HAP-1 (cell line): ENCODE results near the gene HIVEP3.

Source experiments
- DNase-seq, 2 experiments: peaks; one replicate each; pipeline ENCODE4 v3.0.0-alpha.2; 2016 to 2020; ENCODE audit warnings: low spot score in 2 of 2
- H3K27me3 ChIP-seq: fragments of 250-450 bp; sonication (Bioruptor Pico); 2 replicates; pipeline ENCODE4 v1.5.1; 2020; ENCODE audit warnings: low read depth, mild to moderate bottlenecking, moderate library complexity
- H3K36me3 ChIP-seq: fragments of 250-450 bp; sonication (Bioruptor Pico); replicated peaks from 2 replicates; pipeline ENCODE4 v1.5.1; 2020; ENCODE audit warnings: mild to moderate bottlenecking
- H3K4me1 ChIP-seq: fragments of 250-450 bp; sonication (Bioruptor Pico); 2 replicates; pipeline ENCODE4 v1.5.1; 2020; ENCODE audit warnings: mild to moderate bottlenecking
- H3K4me3 ChIP-seq: fragments of 250-450 bp; sonication (Bioruptor Pico); 2 replicates; pipeline ENCODE4 v1.5.1; 2020; ENCODE audit warnings: mild to moderate bottlenecking, moderate library complexity
- H3K9me3 ChIP-seq: fragments of 250-450 bp; sonication (Bioruptor Pico); 2 replicates; pipeline ENCODE4 v1.5.1; 2020; ENCODE audit warnings: mild to moderate bottlenecking, moderate library complexity
- in situ Hi-C: fragments of 300-500 bp; cut with MboI; formaldehyde crosslinking; loops from 3 replicates; pipeline ENCODE4 v1.14.3; 2020; ENCODE audit warnings: low sequenced_read_pairs, inconsistent platforms, mixed read lengths

The HIVEP3 gene

DNA sequence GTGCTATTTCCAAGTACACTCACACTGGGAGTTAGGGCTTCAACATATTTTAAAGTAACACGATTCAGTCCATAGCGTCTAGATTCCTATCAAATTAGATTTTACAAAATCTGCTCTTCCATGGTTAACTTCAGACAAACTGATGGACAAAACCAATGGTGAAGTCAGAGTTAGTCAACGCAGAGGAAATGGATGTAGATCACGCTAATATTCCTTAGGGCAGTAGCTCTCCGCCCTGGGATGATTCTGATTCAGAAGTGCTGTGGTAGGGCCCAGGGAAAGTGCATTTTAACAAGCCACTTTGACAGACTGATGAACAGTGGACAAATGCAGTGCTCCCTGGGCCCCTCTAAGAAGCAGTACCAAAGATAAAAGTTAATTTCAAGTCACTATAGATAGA is 83.2 kb downstream of the HIVEP3 start:
- in situ Hi-C loops, result no loop called here
- H3K27me3 ChIP-seq, result no peaks in the 10 kb centered on the region
- H3K4me3 ChIP-seq, result no peak overlapping the region
- H3K36me3 ChIP-seq, result no peaks in the 10 kb centered on the region
- DNase-seq, result no peak
- H3K4me1 ChIP-seq, result no peaks in the 10 kb centered on the region
- H3K9me3 ChIP-seq, result no peaks in the 10 kb centered on the region

DNA sequence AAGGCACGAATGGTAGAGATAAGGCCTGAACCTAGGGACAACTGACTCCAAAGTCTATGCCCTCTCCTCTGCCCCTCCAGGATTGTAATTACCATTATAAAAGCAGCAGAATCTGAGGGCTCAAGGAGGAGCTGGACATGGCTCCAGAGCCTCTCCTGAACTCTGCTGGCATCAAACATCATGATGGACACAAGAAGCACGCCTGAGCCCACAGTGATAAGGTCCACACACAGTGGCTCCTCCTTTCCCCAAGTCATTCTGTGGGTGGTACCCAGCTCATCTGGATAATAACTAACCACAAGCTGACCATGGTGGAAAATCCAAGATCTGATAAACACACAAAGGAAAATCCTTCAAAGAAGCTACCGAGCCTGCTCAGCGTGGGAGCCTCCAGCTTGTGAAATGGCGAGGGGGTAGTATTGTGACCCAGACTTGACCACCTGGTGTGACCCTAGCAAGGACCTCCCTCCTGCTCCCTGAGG is 85.2 kb downstream of the HIVEP3 start:
- no peaks in the 10 kb centered on the region for H3K9me3 ChIP-seq
- no peaks in the 10 kb centered on the region for H3K36me3 ChIP-seq
- no peak for DNase-seq
- H3K4me1 ChIP-seq, result no peaks in the 10 kb centered on the region
- no peak overlapping the region for H3K4me3 ChIP-seq
- H3K27me3 ChIP-seq, result no peaks in the 10 kb centered on the region
- in situ Hi-C loops, result no loop called here

- no peaks in the 10 kb centered on the region for H3K27me3 ChIP-seq
- no peaks in the 10 kb centered on the region for H3K4me1 ChIP-seq
- H3K9me3 ChIP-seq, result no peaks in the 10 kb centered on the region
- no peaks in the 10 kb centered on the region for H3K36me3 ChIP-seq
- no peak for DNase-seq
- no peak overlapping the region for H3K4me3 ChIP-seq
- in situ Hi-C loops, result no loop called here
Observed at GRCh38 chr1:41830726-41831125, 88.0 kb downstream of the HIVEP3 start.

GRCh38 chr1:41827991-41828570 is 90.6 kb downstream of the HIVEP3 start:
- Histone ChIP-seq H3K36me3 (no peaks in the 10 kb centered on the region), H3K4me3 (no peak overlapping the region), H3K4me1 (peaks cover 3% of the 10 kb centered on the region; the same call in 1 of the 2 replicates), H3K27me3 (no peaks in the 10 kb centered on the region), H3K9me3 (no peaks in the 10 kb centered on the region)
- DNase-seq, result no peak
- in situ Hi-C loops, result no loop called here

DNA sequence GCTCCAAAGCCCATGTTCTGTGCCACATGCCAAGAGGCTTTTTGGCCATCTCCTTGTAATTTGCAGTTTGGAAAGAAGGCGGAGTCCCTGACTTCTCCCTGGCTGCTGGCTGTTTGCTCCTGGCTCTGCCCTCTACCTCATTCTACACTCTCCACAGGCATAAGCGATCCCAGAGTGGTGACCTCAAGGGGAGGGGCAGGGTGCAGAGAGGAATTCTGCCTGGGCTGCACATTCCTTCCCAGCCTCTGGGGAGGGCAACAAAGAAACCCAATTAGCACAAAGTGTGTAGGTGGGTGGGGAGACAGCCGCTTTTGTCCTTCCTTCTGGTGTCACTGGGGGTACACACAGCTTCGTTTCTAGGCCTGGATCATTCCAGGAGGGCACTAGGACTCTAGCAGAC is 95.3 kb downstream of the HIVEP3 start:
- in situ Hi-C loops, result no loop called here
- no peaks in the 10 kb centered on the region; the same call in 1 of the 2 replicates for H3K9me3 ChIP-seq

DNA sequence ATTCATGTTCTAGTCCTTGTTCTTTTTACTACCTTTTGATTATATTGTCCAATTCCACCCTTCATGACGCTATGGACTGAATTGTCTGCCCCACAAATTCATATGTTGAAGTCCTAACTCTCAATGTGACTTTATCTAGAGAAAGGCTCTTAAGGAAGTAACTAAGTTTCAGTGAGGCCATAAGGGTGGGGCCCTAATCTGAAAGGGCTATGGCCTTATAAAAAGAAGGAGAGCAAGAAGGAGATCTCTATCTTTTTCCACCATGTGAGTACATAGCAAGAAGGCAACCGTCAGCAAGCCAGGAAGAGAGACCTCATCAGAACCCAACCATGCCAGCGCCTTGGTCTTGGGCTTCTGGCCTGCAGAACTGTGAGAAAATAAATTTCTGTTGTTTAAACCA is 95.9 kb downstream of the HIVEP3 start:
- DNase-seq, result no peak
- in situ Hi-C loops, result no loop called here
- H3K4me1 ChIP-seq, result peaks cover 3% of the 10 kb centered on the region; the same call in 1 of the 2 replicates
- no peaks in the 10 kb centered on the region; the same call in 1 of the 2 replicates for H3K9me3 ChIP-seq
- no peaks in the 10 kb centered on the region for H3K36me3 ChIP-seq
- no peaks in the 10 kb centered on the region for H3K27me3 ChIP-seq
- H3K4me3 ChIP-seq, result no peak overlapping the region

More for the DNA sequence above, 95.3 kb downstream of the HIVEP3 start:
- peaks cover 3% of the 10 kb centered on the region; the same call in 1 of the 2 replicates for H3K4me1 ChIP-seq
- peak; percentile 73 to 78 for DNase-seq
- H3K36me3 ChIP-seq, result no peaks in the 10 kb centered on the region
- no peaks in the 10 kb centered on the region for H3K27me3 ChIP-seq
- H3K4me3 ChIP-seq, result no peak overlapping the region

- Histone ChIP-seq H3K36me3 (no peaks in the 10 kb centered on the region), H3K4me1 (peaks cover 3% of the 10 kb centered on the region; the same call in 1 of the 2 replicates), H3K9me3 (no peaks in the 10 kb centered on the region; the same call in 1 of the 2 replicates), H3K4me3 (no peak overlapping the region), H3K27me3 (no peaks in the 10 kb centered on the region)
- no peak for DNase-seq
- in situ Hi-C loops, result no loop called here
Observed at GRCh38 chr1:41819843-41820242, 98.9 kb downstream of the HIVEP3 start.

DNA sequence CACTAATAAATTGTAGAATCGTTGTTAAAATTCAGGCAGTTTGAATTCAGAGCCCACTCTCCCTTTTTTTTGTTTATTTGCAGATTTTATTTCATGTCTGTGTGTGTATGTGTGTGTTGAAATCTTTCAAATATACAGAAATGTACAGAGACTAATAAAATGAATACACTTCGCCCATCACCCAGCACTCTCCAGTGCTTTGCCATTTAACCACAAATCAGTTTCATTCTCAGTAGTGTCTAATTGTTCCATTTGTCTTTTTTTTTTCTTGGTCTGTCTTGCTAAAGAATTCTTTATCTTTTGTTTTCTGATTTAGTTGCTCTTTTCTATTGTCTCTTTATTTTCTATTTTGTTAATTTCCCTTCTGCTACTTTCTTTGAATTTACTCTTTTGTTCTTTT is 99.7 kb downstream of the HIVEP3 start:
- in situ Hi-C loops, result no loop called here
- peaks cover 7% of the 10 kb centered on the region for H3K4me1 ChIP-seq
- H3K4me3 ChIP-seq, result no peak overlapping the region
- no peaks in the 10 kb centered on the region for H3K27me3 ChIP-seq
- H3K36me3 ChIP-seq, result no peaks in the 10 kb centered on the region
- no peaks in the 10 kb centered on the region; the same call in 1 of the 2 replicates for H3K9me3 ChIP-seq
- DNase-seq, result no peak

DNA sequence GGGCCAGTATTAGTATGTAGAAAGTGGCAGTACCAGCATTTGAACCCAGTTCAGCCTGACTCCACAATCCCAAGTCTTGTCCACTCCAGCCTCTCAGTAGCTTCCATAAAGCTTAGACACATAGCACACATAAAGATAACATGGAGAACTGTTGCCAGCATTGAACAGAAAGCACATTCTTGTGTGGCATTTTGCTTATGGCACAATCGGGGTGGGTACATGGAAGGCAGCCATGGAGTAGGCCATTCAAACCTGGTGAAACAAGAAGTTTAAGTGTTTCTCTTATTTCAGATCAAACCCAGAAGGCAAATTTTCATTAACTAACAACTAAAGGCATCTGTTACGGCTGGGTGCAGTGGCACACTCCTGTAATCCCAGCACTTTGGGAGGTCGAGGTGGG is 102.7 kb downstream of the HIVEP3 start:
- Histone ChIP-seq H3K4me1 (peaks cover 4% of the 10 kb centered on the region), H3K9me3 (no peaks in the 10 kb centered on the region; the same call in 1 of the 2 replicates), H3K36me3 (no peaks in the 10 kb centered on the region), H3K27me3 (no peaks in the 10 kb centered on the region), H3K4me3 (no peak overlapping the region)
- DNase-seq, result no peak
- in situ Hi-C loops, result no loop called here

GRCh38 chr1:41813755-41814745 is 104.7 kb downstream of the HIVEP3 start:
- Histone ChIP-seq H3K27me3 (no peaks in the 10 kb centered on the region), H3K9me3 (no peaks in the 10 kb centered on the region), H3K36me3 (no peaks in the 10 kb centered on the region), H3K4me3 (no peak overlapping the region), H3K4me1 (peaks cover 4% of the 10 kb centered on the region)
- no peak for DNase-seq
- in situ Hi-C loops, result no loop called here

DNA sequence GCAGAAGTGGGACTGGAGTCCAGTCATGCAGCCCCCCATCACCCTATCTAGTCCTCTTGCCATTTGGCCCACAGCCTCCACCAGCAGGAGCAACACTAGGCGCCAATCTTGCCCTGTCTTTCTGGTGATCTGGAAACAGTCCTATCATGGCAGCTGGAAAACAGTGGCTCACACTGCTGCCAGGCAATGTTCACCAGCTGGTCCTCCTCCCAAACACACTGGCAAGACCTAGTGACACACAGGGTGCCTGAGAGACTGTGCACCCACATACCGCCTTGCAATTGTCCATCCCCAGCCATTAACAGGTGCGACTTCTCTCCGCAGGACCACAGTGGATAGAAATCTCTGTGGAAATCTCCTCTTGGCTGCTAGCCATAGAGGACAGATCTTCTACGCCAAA is 105.5 kb downstream of the HIVEP3 start:
- H3K9me3 ChIP-seq, result no peaks in the 10 kb centered on the region
- in situ Hi-C loops, result no loop called here
- DNase-seq, result no peak
- H3K4me3 ChIP-seq, result no peak overlapping the region
- H3K27me3 ChIP-seq, result no peaks in the 10 kb centered on the region
- H3K4me1 ChIP-seq, result peaks cover 4% of the 10 kb centered on the region
- H3K36me3 ChIP-seq, result no peaks in the 10 kb centered on the region

- H3K36me3 ChIP-seq, result no peaks in the 10 kb centered on the region
- peaks cover 4% of the 10 kb centered on the region for H3K4me1 ChIP-seq
- no peak overlapping the region for H3K4me3 ChIP-seq
- H3K27me3 ChIP-seq, result no peaks in the 10 kb centered on the region
- DNase-seq, result no peak
- in situ Hi-C loops, result no loop called here
- H3K9me3 ChIP-seq, result no peaks in the 10 kb centered on the region
Observed at GRCh38 chr1:41812453-41812852, 106.3 kb downstream of the HIVEP3 start.

DNA sequence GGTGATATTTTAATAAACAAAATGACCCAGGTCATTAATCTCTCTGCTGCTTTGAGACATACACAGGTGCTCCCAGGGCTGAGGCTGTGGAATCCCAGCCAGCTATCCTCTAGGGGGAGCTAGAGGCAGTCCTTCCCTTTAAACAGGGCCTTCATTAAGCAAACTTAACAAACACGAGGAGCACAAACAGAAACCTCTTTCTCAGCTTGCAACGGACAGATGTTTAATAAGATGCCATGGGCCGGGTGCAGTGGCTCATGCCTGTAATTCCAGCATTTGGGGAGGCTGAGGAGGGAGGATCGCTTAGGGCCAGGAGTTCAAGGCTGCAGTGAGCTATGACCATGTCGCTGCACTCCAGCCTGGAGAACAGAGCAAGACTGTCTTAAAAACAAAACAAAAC is 106.7 kb downstream of the HIVEP3 start:
- DNase-seq, result peak; percentile 28 to 74
- in situ Hi-C loops, result no loop called here
- H3K4me3 ChIP-seq, result no peak overlapping the region

More for the DNA sequence above, 106.7 kb downstream of the HIVEP3 start:
- H3K36me3 ChIP-seq, result no peaks in the 10 kb centered on the region
- H3K27me3 ChIP-seq, result no peaks in the 10 kb centered on the region
- H3K4me1 ChIP-seq, result peaks cover 4% of the 10 kb centered on the region
- H3K9me3 ChIP-seq, result no peaks in the 10 kb centered on the region
